GM12878 (cell line): Measurements from ENCODE around the gene NPTX1. TPM values are rescaled to one million over a fixed set of nuclear protein-coding genes. Genes with fewer than 3 reads are reported as not detected.

Experiments used
- ATAC-seq: fragments of 200-7000 bp; cut with Tn5 transposase; 3 replicates; pipeline ENCODE4 v1.9.1; 2020; ENCODE audit warnings: mild to moderate bottlenecking, moderate library complexity
- BruUV-seq: library from RNA; stranded (reverse); fragments of 400-500 nt; replicated peaks from 2 replicates; lab custom pipeline; 2021; lab: Mats Ljungman, UMichigan
- CTCF ChIA-PET: fragments of 300-600 bp; sonication (Branson Sonifier 250); formaldehyde crosslinking; extraction: SDS; loops from one replicate; lab custom pipeline; 2021; ENCODE audit warnings: inconsistent platforms; lab: Yijun Ruan, JAX
- POLR2A ChIA-PET: fragments of 350-600 bp; formaldehyde crosslinking; extraction: SDS; loops from one replicate; lab custom pipeline; 2021; ENCODE audit warnings: inconsistent platforms; lab: Charles Lee
- RAD21 ChIA-PET: fragments of 300-600 bp; sonication (Branson Sonifier 250); formaldehyde crosslinking; loops from one replicate; lab custom pipeline; 2023; ENCODE audit warnings: antibody characterized with exemption; ENCODE audit not compliant: unreplicated experiment; lab: Charles Lee
- SMC1A ChIA-PET: fragments of 300-600 bp; sonication (Branson Sonifier 250); formaldehyde crosslinking; loops from one replicate; lab custom pipeline; 2023; ENCODE audit not compliant: unreplicated experiment, uncharacterized antibody; lab: Charles Lee
- DNase-seq: peaks from one replicate; pipeline ENCODE4 v3.0.0-alpha.2; 2011; ENCODE audit warnings: low read depth, low spot score
- FAIRE-seq: peaks from 3 replicates; lab custom pipeline; 2011; peaks lifted over from hg19 to GRCh38; lab: Jason Lieb, UNC
- H2AFZ ChIP-seq: 2 replicates; pipeline ENCODE4 v1.6.0; 2011; ENCODE audit warnings: low read depth, low read length, control low read depth; ENCODE audit not compliant: control insufficient read depth
- H3K27ac ChIP-seq: 2 replicates; pipeline ENCODE4 v1.5.1; 2011; ENCODE audit warnings: control low read depth; ENCODE audit not compliant: control insufficient read depth, insufficient read depth
- H3K27me3 ChIP-seq, 2 experiments: replicated peaks in 1 of 2; 2 replicates each; pipeline versions ENCODE4 v1.6.0 to v1.6.1; 2011; ENCODE audit warnings: low read length in 1 of 2; ENCODE audit not compliant: control insufficient read depth in 2 of 2, insufficient read depth in 2 of 2
- H3K36me3 ChIP-seq, 2 experiments: 2 replicates each; pipeline ENCODE4 v1.5.1; 2011; ENCODE audit warnings: low read length in 1 of 2; ENCODE audit not compliant: control insufficient read depth in 2 of 2, insufficient read depth in 2 of 2
- H3K4me1 ChIP-seq: 2 replicates; pipeline ENCODE4 v1.6.1; 2011; ENCODE audit warnings: mild to moderate bottlenecking, low read length, moderate library complexity, mixed read lengths; ENCODE audit not compliant: control insufficient read depth, insufficient read depth
- H3K4me2 ChIP-seq: 2 replicates; pipeline ENCODE4 v1.6.0; 2011; ENCODE audit warnings: control low read depth; ENCODE audit not compliant: control insufficient read depth, insufficient read depth
- H3K4me3 ChIP-seq: fragments of 200-600 bp; sonication (generic); 2 replicates; pipeline ENCODE4 v1.5.1; 2016
- H3K79me2 ChIP-seq: 2 replicates; pipeline ENCODE4 v1.6.0; 2011; ENCODE audit warnings: low read length; ENCODE audit not compliant: control insufficient read depth, insufficient read depth
- H3K9ac ChIP-seq: 2 replicates; pipeline ENCODE4 v1.8.0; 2011; ENCODE audit warnings: low read length, control low read depth, mixed read lengths; ENCODE audit not compliant: control insufficient read depth, insufficient read depth
- H3K9me3 ChIP-seq: replicated peaks from 3 replicates; pipeline ENCODE4 v1.5.1; 2011; ENCODE audit warnings: mild to moderate bottlenecking, low read length; ENCODE audit not compliant: control insufficient read depth, insufficient read depth
- H4K20me1 ChIP-seq: 2 replicates; pipeline ENCODE4 v1.6.0; 2011; ENCODE audit not compliant: control insufficient read depth, insufficient read depth
- EGR1 ChIP-seq, 2 experiments: IDR thresholded peaks; 1 replicate in 1 of 2; 2 replicates in 1 of 2; pipeline ENCODE4 v1.6.1; 2011 to 2012; ENCODE audit warnings: low read depth in 2 of 2, low read length in 2 of 2, borderline replicate concordance in 1 of 2, mild to moderate bottlenecking in 1 of 2, moderate library complexity in 1 of 2
- FOXM1 ChIP-seq: IDR thresholded peaks from 2 replicates; pipeline ENCODE4 v1.6.1; 2012; ENCODE audit warnings: low read depth, mild to moderate bottlenecking, inconsistent platforms, low read length, moderate library complexity
- JUNB ChIP-seq: IDR thresholded peaks from 2 replicates; pipeline ENCODE4 v1.6.1; 2016; ENCODE audit warnings: antibody characterized with exemption, mild to moderate bottlenecking
- MTA2 ChIP-seq: fragments of 450-650 bp; IDR thresholded peaks from 2 replicates; pipeline ENCODE4 v1.6.1; 2016; ENCODE audit warnings: low read depth, mild to moderate bottlenecking, moderate library complexity
- NRF1 ChIP-seq: conservative IDR thresholded peaks from 2 replicates; pipeline ENCODE4 v1.6.1; 2011; ENCODE audit warnings: mild to moderate bottlenecking, low read depth, low read length, improper control_type of control experiment
- RAD21 ChIP-seq: IDR thresholded peaks from 2 replicates; pipeline ENCODE4 v1.6.1; 2011; ENCODE audit warnings: mild to moderate bottlenecking, low read depth, low read length, moderate library complexity; ENCODE audit not compliant: insufficient read depth
- SMAD1 ChIP-seq: fragments of 450-650 bp; IDR thresholded peaks from 2 replicates; pipeline ENCODE4 v1.6.1; 2018; ENCODE audit warnings: mild to moderate bottlenecking, low read depth; ENCODE audit not compliant: partially characterized antibody
- YBX1 ChIP-seq: fragments of 450-650 bp; IDR thresholded peaks from 2 replicates; pipeline ENCODE4 v1.6.1; 2016; ENCODE audit warnings: antibody characterized with exemption
- ZBTB33 ChIP-seq: fragments of 450-650 bp; IDR thresholded peaks from 2 replicates; pipeline ENCODE4 v1.6.1; 2017; ENCODE audit warnings: mild to moderate bottlenecking
- WGBS: methylation state at CpG from one replicate; pipeline ENCODE4 v1.1.6; 2016; ENCODE audit warnings: low lambda C conversion rate; ENCODE audit not compliant: insufficient replicate concordance, insufficient coverage; ENCODE audit errors: missing lambda C conversion rate; 5-methylcytosine and 5-hydroxymethylcytosine counted together
- in situ Hi-C: fragments of 300-500 bp; cut with MboI; formaldehyde crosslinking; loops from 9 replicates; pipeline ENCODE4 v1.14.3; 2018; ENCODE audit warnings: mixed read lengths
- intact Hi-C: fragments of 100-400 bp; cut with micrococcal nuclease; formaldehyde crosslinking; loops from one replicate; pipeline ENCODE4 v1.14.2; 2022; ENCODE audit not compliant: unreplicated experiment
- polyA plus RNA-seq, 11 experiments: library from polyadenylated mRNA; depleted of rRNA in 4 of 11; unstranded in 6 of 11; stranded (reverse) in 5 of 11; fragments of >200 nt; fragmentation: Nextera tagmentation in 4 of 11; fragmentation: Illumina TruSeq in 1 of 11; extraction: Ambion mirVana in 4 of 11; extraction: Trizol in 1 of 11; gene quantifications; 1 replicate in 1 of 11; 2 replicates in 10 of 11; pipeline versions ENCODE4 v1.2.1 to v1.2.3, GENCODE V29; 2011 to 2016; ENCODE audit warnings: inconsistent platforms in 2 of 11, missing spikeins in 2 of 11, low read depth in 1 of 11
- total RNA-seq, 4 experiments: library from RNA; depleted of rRNA in 3 of 4; stranded (reverse); fragments of >200 nt in 3 of 4; fragmentation: Illumina TruSeq in 1 of 4; extraction: Trizol in 1 of 4; gene quantifications; 2 replicates each; pipeline versions ENCODE4 v1.2.1 to v1.2.3, GENCODE V29; 2013 to 2021
- TF ChIP-seq, protein P1 (sequence below): fragments of 450-650 bp; conservative IDR thresholded peaks from 2 replicates; pipeline ENCODE4 v1.6.1; 2017; ENCODE audit warnings: mild to moderate bottlenecking, moderate library complexity
- TF ChIP-seq, protein P2 (sequence below): fragments of 150-350 bp; IDR thresholded peaks from 2 replicates; pipeline ENCODE4 v1.6.1; 2014; ENCODE audit warnings: mild to moderate bottlenecking, low read depth, low read length

NPTX1 gene
- total and polyA plus RNA-seq, 10 of the 15 experiments (the other 5 are each of a cell fraction or from before 2014, with no cell fraction given), result not detected

DNA sequence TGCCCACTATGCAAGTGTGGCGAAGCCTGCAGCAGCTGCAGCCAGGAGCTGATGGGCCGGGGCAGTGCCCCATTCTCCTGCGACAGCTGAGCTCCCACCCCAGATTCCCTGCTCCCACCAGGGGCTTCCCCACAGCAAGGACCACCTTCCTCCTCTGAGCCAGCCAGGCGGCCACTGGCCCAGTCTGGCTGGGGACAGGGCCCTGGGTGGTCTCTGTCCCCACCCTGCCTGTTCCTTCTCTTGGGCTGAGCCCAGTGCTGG lies 5.6 kb upstream of the NPTX1 start:
- Histone ChIP-seq H3K27me3 (peaks cover 0 to 7% of the 10 kb centered on the region in 2 experiments), H3K27ac (no peak overlapping the region), H3K4me1 (no peaks in the 10 kb centered on the region), H3K36me3 (no peaks in the 10 kb centered on the region), H3K4me2 (no peak overlapping the region), H2AFZ (no peak overlapping the region), H3K9me3 (no peaks in the 10 kb centered on the region; the same call in 2 of the 3 replicates), H3K4me3 (no peak overlapping the region), H3K9ac (no peak overlapping the region), H4K20me1 (no peaks in the 10 kb centered on the region), H3K79me2 (no peaks in the 10 kb centered on the region)
- ChIA-PET CTCF (no interaction called here), SMC1A (no interaction called here), POLR2A (no interaction called here), RAD21 (no interaction called here)
- no peak for DNase-seq
- no TSS peak for BruUV-seq
- intact Hi-C loops, result no loop called here
- ATAC-seq, result no peak
- TF ChIP-seq, protein P1, sequence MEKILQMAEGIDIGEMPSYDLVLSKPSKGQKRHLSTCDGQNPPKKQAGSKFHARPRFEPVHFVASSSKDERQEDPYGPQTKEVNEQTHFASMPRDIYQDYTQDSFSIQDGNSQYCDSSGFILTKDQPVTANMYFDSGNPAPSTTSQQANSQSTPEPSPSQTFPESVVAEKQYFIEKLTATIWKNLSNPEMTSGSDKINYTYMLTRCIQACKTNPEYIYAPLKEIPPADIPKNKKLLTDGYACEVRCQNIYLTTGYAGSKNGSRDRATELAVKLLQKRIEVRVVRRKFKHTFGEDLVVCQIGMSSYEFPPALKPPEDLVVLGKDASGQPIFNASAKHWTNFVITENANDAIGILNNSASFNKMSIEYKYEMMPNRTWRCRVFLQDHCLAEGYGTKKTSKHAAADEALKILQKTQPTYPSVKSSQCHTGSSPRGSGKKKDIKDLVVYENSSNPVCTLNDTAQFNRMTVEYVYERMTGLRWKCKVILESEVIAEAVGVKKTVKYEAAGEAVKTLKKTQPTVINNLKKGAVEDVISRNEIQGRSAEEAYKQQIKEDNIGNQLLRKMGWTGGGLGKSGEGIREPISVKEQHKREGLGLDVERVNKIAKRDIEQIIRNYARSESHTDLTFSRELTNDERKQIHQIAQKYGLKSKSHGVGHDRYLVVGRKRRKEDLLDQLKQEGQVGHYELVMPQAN, result no peak
- TF ChIP-seq EGR1 (IDR thresholded peaks at IDR 0.05; ENCODE audit: borderline replicate concordance in 1 of 2, low read depth in 2 of 2, low read length in 2 of 2) (no peak), SMAD1 (no peak), RAD21 (no peak), YBX1 (no peak), MTA2 (no peak), FOXM1 (no peak), NRF1 (no peak), ZBTB33 (no peak), JUNB (no peak)
- TF ChIP-seq, protein P2, sequence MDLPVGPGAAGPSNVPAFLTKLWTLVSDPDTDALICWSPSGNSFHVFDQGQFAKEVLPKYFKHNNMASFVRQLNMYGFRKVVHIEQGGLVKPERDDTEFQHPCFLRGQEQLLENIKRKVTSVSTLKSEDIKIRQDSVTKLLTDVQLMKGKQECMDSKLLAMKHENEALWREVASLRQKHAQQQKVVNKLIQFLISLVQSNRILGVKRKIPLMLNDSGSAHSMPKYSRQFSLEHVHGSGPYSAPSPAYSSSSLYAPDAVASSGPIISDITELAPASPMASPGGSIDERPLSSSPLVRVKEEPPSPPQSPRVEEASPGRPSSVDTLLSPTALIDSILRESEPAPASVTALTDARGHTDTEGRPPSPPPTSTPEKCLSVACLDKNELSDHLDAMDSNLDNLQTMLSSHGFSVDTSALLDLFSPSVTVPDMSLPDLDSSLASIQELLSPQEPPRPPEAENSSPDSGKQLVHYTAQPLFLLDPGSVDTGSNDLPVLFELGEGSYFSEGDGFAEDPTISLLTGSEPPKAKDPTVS, result no peak
- in situ Hi-C loops, result no loop called here
- WGBS, result 50% methylated on average over 4 of the region's 4 CpGs
- no peak for FAIRE-seq
